NCI-H1436 (cell line): ENCODE measurements around the gene SMAD5.

ENCODE experiments used
- DNase-seq: peaks from one replicate; lab custom pipeline; 2025; lab: John Stamatoyannopoulos, UW

Gene SMAD5

GRCh38 chr5:136132557-136133221 is at the start of gene SMAD5:
SMAD5 (plus strand) TSS chr5:136132845; CDS start chr5:136153761, 20,916 bp downstream.
- peak; percentile 89 for DNase-seq

GRCh38 chr5:136084698-136085097 is 47.9 kb upstream of the SMAD5 start:
- no peak for DNase-seq

GRCh38 chr5:136086783-136087566 is 45.7 kb upstream of the SMAD5 start:
- DNase-seq = no peak

GRCh38 chr5:136087961-136088871 is 44.4 kb upstream of the SMAD5 start:
- DNase-seq = no peak

- no peak for DNase-seq
Observed at GRCh38 chr5:136089791-136090190, 42.9 kb upstream of the SMAD5 start.

GRCh38 chr5:136090319-136090718 is 42.3 kb upstream of the SMAD5 start:
- no peak for DNase-seq

GRCh38 chr5:136094189-136094912 is 38.3 kb upstream of the SMAD5 start:
- no peak for DNase-seq

- DNase-seq = no peak
Observed at GRCh38 chr5:136094913-136095641, 37.6 kb upstream of the SMAD5 start.

GRCh38 chr5:136098176-136098575 is 34.5 kb upstream of the SMAD5 start:
- DNase-seq = no peak

GRCh38 chr5:136099870-136100269 is 32.8 kb upstream of the SMAD5 start:
- no peak for DNase-seq

- no peak for DNase-seq
Observed at GRCh38 chr5:136101884-136102283, 30.8 kb upstream of the SMAD5 start.

GRCh38 chr5:136103118-136103517 is 29.5 kb upstream of the SMAD5 start:
- DNase-seq = no peak

GRCh38 chr5:136104306-136104965 is 28.2 kb upstream of the SMAD5 start:
- no peak for DNase-seq

GRCh38 chr5:136106351-136107031 is 26.2 kb upstream of the SMAD5 start:
- DNase-seq = peak; percentile 48

- no peak for DNase-seq
Observed at GRCh38 chr5:136108180-136108611, 24.4 kb upstream of the SMAD5 start.

- DNase-seq = no peak
Observed at GRCh38 chr5:136108766-136109165, 23.9 kb upstream of the SMAD5 start.

- no peak for DNase-seq
Observed at GRCh38 chr5:136109453-136110135, 23.1 kb upstream of the SMAD5 start.

- DNase-seq = no peak
Observed at GRCh38 chr5:136113606-136114005, 19.0 kb upstream of the SMAD5 start.

- no peak for DNase-seq
Observed at GRCh38 chr5:136114414-136115125, 18.1 kb upstream of the SMAD5 start.
